A549 (cell line): Measurements from ENCODE around the gene TBATA.

Experiments used
- EP300 ChIP-seq, 2 experiments: fragments of >200 bp; sonication (Bioruptor Twin); formaldehyde crosslinking; IDR thresholded peaks; 2 replicates in 1 of 2; 3 replicates in 1 of 2; pipeline ENCODE4 v1.6.1; 2016 to 2017
- SREBF2 ChIP-seq: fragments of 450-650 bp; IDR thresholded peaks from 2 replicates; pipeline ENCODE4 v1.6.1; 2014; ENCODE audit warnings: mild to moderate bottlenecking, moderate library complexity
- TF ChIP-seq, protein P1 (sequence below): IDR thresholded peaks from 2 replicates; pipeline ENCODE4 v1.6.1; 2012
- TF ChIP-seq, protein P2 (sequence below): fragments of >200 bp; sonication (Bioruptor Twin); formaldehyde crosslinking; IDR thresholded peaks from 3 replicates; pipeline ENCODE4 v1.5.1; 2016
- TF ChIP-seq, protein P3 (sequence below): fragments of 200-600 bp; sonication (generic); IDR thresholded peaks from 2 replicates; pipeline ENCODE4 v1.6.1; 2016; ENCODE audit warnings: antibody characterized with exemption, mild to moderate bottlenecking, moderate library complexity

DNA sequence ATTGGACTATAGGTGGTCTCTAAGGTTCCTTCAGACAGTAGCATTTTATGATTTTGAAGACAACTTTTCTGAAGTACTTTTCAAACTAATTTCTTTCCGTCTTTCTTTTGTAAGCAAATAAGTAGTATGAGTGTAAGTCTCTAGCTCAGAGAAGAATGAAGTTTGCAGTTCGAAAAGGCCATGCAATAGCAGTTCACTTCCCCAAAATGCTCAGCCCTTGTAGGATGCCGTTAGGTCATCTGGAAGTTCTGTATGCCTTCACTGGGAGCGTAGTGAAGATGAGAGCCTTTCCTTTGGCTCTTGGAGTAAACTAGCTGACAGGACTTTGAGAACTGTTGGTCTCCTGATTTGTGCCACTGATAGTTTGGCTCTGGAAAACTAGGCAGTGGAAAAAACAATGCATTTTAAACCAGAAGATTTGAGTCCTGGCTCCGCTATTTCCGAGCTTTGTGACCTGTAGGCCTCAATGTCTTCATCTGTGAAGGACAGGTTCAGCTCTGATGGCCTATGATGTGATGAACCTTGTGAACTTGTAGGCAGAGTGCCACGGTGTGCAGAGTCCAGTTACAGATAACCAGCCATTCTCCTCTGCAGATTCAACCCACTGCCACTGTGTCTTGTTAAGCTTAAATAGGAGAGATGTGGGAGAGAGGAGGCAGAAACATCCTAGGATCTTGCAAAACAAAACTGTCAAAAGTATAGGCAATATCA, 49.4 kb upstream of the TBATA start:
- TF ChIP-seq, protein P1, sequence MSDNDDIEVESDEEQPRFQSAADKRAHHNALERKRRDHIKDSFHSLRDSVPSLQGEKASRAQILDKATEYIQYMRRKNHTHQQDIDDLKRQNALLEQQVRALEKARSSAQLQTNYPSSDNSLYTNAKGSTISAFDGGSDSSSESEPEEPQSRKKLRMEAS = no peak
- TF ChIP-seq, protein P2, sequence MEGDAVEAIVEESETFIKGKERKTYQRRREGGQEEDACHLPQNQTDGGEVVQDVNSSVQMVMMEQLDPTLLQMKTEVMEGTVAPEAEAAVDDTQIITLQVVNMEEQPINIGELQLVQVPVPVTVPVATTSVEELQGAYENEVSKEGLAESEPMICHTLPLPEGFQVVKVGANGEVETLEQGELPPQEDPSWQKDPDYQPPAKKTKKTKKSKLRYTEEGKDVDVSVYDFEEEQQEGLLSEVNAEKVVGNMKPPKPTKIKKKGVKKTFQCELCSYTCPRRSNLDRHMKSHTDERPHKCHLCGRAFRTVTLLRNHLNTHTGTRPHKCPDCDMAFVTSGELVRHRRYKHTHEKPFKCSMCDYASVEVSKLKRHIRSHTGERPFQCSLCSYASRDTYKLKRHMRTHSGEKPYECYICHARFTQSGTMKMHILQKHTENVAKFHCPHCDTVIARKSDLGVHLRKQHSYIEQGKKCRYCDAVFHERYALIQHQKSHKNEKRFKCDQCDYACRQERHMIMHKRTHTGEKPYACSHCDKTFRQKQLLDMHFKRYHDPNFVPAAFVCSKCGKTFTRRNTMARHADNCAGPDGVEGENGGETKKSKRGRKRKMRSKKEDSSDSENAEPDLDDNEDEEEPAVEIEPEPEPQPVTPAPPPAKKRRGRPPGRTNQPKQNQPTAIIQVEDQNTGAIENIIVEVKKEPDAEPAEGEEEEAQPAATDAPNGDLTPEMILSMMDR = no peak
- TF ChIP-seq EP300 (IDR thresholded peaks at IDR 0.05) (no peak), SREBF2 (no peak)
- TF ChIP-seq, protein P3, sequence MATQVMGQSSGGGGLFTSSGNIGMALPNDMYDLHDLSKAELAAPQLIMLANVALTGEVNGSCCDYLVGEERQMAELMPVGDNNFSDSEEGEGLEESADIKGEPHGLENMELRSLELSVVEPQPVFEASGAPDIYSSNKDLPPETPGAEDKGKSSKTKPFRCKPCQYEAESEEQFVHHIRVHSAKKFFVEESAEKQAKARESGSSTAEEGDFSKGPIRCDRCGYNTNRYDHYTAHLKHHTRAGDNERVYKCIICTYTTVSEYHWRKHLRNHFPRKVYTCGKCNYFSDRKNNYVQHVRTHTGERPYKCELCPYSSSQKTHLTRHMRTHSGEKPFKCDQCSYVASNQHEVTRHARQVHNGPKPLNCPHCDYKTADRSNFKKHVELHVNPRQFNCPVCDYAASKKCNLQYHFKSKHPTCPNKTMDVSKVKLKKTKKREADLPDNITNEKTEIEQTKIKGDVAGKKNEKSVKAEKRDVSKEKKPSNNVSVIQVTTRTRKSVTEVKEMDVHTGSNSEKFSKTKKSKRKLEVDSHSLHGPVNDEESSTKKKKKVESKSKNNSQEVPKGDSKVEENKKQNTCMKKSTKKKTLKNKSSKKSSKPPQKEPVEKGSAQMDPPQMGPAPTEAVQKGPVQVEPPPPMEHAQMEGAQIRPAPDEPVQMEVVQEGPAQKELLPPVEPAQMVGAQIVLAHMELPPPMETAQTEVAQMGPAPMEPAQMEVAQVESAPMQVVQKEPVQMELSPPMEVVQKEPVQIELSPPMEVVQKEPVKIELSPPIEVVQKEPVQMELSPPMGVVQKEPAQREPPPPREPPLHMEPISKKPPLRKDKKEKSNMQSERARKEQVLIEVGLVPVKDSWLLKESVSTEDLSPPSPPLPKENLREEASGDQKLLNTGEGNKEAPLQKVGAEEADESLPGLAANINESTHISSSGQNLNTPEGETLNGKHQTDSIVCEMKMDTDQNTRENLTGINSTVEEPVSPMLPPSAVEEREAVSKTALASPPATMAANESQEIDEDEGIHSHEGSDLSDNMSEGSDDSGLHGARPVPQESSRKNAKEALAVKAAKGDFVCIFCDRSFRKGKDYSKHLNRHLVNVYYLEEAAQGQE = no peak
